ENCODE measurements around the gene CREBL2. TPM values are rescaled to one million over a fixed set of nuclear protein-coding genes. Genes with fewer than 3 reads are reported as not detected.
"Not testable (repeated sequence)": the region's sequence is repeated elsewhere in the genome, so short reads cannot be mapped to it uniquely, and the experiment has no call there.

The CREBL2 gene
- total RNA-seq, 1 experiment from 2014 or later = 18.3 TPM

DNA sequence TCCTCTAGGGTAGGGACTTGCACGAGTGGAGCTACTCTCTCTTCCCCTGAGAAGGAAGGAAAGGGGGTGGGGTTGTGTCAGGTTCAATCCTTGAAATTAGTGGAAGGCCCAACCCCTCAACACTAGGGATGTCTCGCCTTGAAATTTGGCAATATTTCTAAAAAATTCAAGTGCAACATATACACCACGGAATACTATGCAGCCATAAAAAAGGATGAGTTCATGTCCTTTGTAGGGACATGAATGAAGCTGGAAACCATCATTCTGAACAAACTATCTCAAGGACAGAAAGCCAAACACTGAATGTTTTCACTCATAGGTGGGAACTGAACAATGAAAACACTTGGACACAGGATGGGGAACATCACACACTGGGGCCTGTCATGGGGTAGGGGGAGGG is 15.1 kb upstream of the CREBL2 start:
- H2BK120ac ChIP-seq (ENCODE audit: low read depth, low read length, poor library complexity, severe bottlenecking); H2BK5ac ChIP-seq (ENCODE audit: insufficient read length, low read length); H3K4ac ChIP-seq (ENCODE audit: low read depth, low read length); H2AFZ ChIP-seq (ENCODE audit: low read length); H3T11ph ChIP-seq (ENCODE audit: low read length); H3K18ac ChIP-seq (ENCODE audit: insufficient read length, low read depth, low read length); H3K14ac ChIP-seq (ENCODE audit: insufficient read depth, low read length); H4K8ac ChIP-seq (replicated peaks; ENCODE audit: insufficient read length, low read depth, low read length); H3K27me3 Mint-ChIP-seq (ENCODE audit: low read depth); H3K79me2 ChIP-seq (ENCODE audit: insufficient read depth, low read length); H4K20me1 ChIP-seq (ENCODE audit: control insufficient read depth, insufficient read depth, insufficient read length); H3K36me3 Mint-ChIP-seq (ENCODE audit: insufficient read depth in 1 of 3, low read depth in 3 of 3); H3K27me3 ChIP-seq (ENCODE audit: insufficient read depth, low read length); H2BK20ac ChIP-seq (ENCODE audit: low read depth, low read length, poor library complexity, severe bottlenecking); H3K27ac Mint-ChIP-seq; H3K9me3 Mint-ChIP-seq; H3K4me3 Mint-ChIP-seq; H3K23ac ChIP-seq (ENCODE audit: insufficient read length, low read depth, low read length); H3K4me1 ChIP-seq (ENCODE audit: insufficient read depth, low read length); H3K4me2 ChIP-seq (ENCODE audit: insufficient read depth, insufficient read length, low read length); H2AK5ac ChIP-seq (ENCODE audit: insufficient read length, low read length); H3K79me1 ChIP-seq (ENCODE audit: insufficient read depth, low read depth, low read length, poor library complexity, severe bottlenecking); H4K5ac ChIP-seq (ENCODE audit: insufficient read length, low read depth, low read length); H3K27ac ChIP-seq (ENCODE audit: insufficient read length, low read depth, low read length); H3K9me3 ChIP-seq (ENCODE audit: control insufficient read depth, low read depth, low read length); H2BK15ac ChIP-seq (ENCODE audit: low read depth, low read length); H2BK12ac ChIP-seq (ENCODE audit: insufficient read length, low read depth, low read length); H4K91ac ChIP-seq (ENCODE audit: insufficient read length, low read depth, low read length); H3K9ac ChIP-seq (ENCODE audit: extremely low read depth, insufficient read length, low read length); H3K23me2 ChIP-seq (ENCODE audit: insufficient read length, low read depth, low read length, poor library complexity, severe bottlenecking); H3K56ac ChIP-seq (ENCODE audit: insufficient read length, low read depth, low read length); DNase-seq: not testable (repeated sequence)
- peaks cover 5 to 11% of the 10 kb centered on the region in 2 experiments; a peak in 2 of 4 replicates for H3K4me1 Mint-ChIP-seq
- WGBS (ENCODE audit: extremely low coverage, insufficient read length, low lambda C conversion rate) = no CpG with 5 or more reads among the region's 3 CpGs
